ENCODE results near the gene IL2RG. TPM values are rescaled to one million over a fixed set of nuclear protein-coding genes. Genes with fewer than 3 reads are reported as not detected.

Gene IL2RG
- total RNA-seq, 1 experiment from 2014 or later, result 1.5 TPM

GRCh38 chrX:71131510-71131909 lies 20.1 kb upstream of the IL2RG start:
- Mint-ChIP-seq H3K4me1 (ENCODE audit: insufficient read depth, unreplicated experiment) (peaks cover 8% of the 10 kb centered on the region), H3K27ac (ENCODE audit: low read depth, unreplicated experiment) (peak overlapping the region; percentile 11), H3K27me3 (ENCODE audit: insufficient read depth, unreplicated experiment) (peaks cover 70% of the 10 kb centered on the region), H3K36me3 (ENCODE audit: insufficient read depth, unreplicated experiment) (peaks cover 48% of the 10 kb centered on the region), H3K9me3 (ENCODE audit: unreplicated experiment) (no peaks in the 10 kb centered on the region), H3K4me3 (ENCODE audit: unreplicated experiment) (no peak overlapping the region)
- CTCF ChIA-PET, result interaction anchor here (0.6 to 0.7 kb wide), 2 partner anchors 90 to 197 kb away, joined by 3 read pairs; no protein-coding TSS in a partner anchor
- no peak for TF ChIP-seq CTCF (IDR thresholded peaks at IDR 0.05; ENCODE audit: unreplicated experiment)
- DNase-seq (ENCODE audit: unreplicated experiment), result no peak
- BruUV-seq (replicated peaks), result no TSS peak
- POLR2A ChIA-PET, result no interaction called here
- intact Hi-C loops (cut with micrococcal nuclease), result no loop called here

DNA sequence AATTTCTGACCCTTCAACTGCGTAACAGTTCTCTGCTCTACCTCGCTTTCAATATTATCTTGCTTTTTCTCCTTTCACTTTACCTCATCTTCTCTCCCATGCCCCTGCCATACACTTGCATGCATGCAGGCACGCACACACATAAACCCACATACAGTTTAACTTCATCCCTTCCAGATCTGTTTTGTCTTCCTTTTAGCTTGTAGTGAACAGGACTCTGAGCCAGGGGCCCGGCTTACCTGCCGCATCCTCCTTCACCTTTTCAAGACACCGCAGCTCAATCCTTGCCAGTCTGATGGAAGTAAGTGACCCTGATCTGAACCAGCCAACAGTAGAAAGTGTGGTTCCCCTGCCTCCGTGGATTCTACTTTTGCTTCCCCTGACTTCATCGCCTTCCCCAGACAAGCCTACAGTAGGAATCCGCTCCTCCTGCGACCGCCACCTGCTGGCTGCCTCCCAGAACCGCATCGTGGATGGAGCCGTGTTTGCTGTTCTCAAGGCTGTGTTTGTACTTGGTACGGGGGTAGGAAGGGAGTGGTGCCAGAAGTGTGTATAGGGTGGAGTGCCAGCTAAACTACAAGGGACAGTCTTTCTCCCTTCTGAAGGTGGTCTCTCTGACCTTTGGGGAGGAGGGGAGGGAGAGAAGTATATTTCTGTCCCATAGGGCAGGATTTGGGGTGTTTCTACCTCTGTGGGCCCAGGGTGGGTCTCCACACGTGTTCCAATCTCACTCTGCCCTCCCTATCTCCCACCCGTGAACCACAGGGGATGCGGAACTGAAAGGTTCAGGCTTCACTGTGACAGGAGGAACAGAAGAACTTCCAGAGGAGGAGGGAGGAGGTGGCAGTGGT lies 17.8 kb upstream of the IL2RG start:
- BruUV-seq (replicated peaks), result no TSS peak
- Mint-ChIP-seq H3K4me3 (ENCODE audit: unreplicated experiment) (no peak overlapping the region), H3K4me1 (ENCODE audit: insufficient read depth, unreplicated experiment) (peaks cover 8% of the 10 kb centered on the region), H3K36me3 (ENCODE audit: insufficient read depth, unreplicated experiment) (peaks cover 35% of the 10 kb centered on the region), H3K27me3 (ENCODE audit: insufficient read depth, unreplicated experiment) (peaks cover 68% of the 10 kb centered on the region), H3K27ac (ENCODE audit: low read depth, unreplicated experiment) (no peak overlapping the region), H3K9me3 (ENCODE audit: unreplicated experiment) (no peaks in the 10 kb centered on the region)
- CTCF ChIA-PET, result interaction anchor here (0.6 to 2.3 kb wide), 23 partner anchors 9 to 364 kb away, joined by 3 to 14 read pairs (median 4); partner anchors contain the start of gene IL2RG
- POLR2A ChIA-PET, result interaction anchor here (0.6 to 1.0 kb wide), 2 partner anchors 10 to 62 kb away, joined by 3 read pairs; partner anchors contain the start of genes MED12 and SNX12
- intact Hi-C loops (cut with micrococcal nuclease), result loop anchor here (1.0 kb wide), 2 partner anchors 62 to 131 kb away; no protein-coding TSS in a partner anchor
- peak; percentile 72 for TF ChIP-seq CTCF (IDR thresholded peaks at IDR 0.05; ENCODE audit: unreplicated experiment)
- DNase-seq (ENCODE audit: unreplicated experiment), result peak; percentile 60

GRCh38 chrX:71128166-71128833 lies 16.9 kb upstream of the IL2RG start:
- CTCF ChIA-PET, result interaction anchor here (0.6 to 2.3 kb wide), 19 partner anchors 8 to 158 kb away, joined by 3 to 10 read pairs (median 5); partner anchors contain the start of gene IL2RG
- Mint-ChIP-seq H3K4me1 (ENCODE audit: insufficient read depth, unreplicated experiment) (peaks cover 8% of the 10 kb centered on the region), H3K36me3 (ENCODE audit: insufficient read depth, unreplicated experiment) (peaks cover 34% of the 10 kb centered on the region), H3K9me3 (ENCODE audit: unreplicated experiment) (no peaks in the 10 kb centered on the region), H3K27ac (ENCODE audit: low read depth, unreplicated experiment) (no peak overlapping the region), H3K27me3 (ENCODE audit: insufficient read depth, unreplicated experiment) (peaks cover 74% of the 10 kb centered on the region), H3K4me3 (ENCODE audit: unreplicated experiment) (no peak overlapping the region)
- no peak for TF ChIP-seq CTCF (IDR thresholded peaks at IDR 0.05; ENCODE audit: unreplicated experiment)
- no TSS peak for BruUV-seq (replicated peaks)
- intact Hi-C loops (cut with micrococcal nuclease), result no loop called here
- POLR2A ChIA-PET, result interaction anchor here (0.6 kb wide), 1 partner anchor 45 kb away, joined by 3 read pairs; no protein-coding TSS in a partner anchor
- DNase-seq (ENCODE audit: unreplicated experiment), result no peak
